GM12892 (cell line): ENCODE data around the gene SUSD4.

Experiments
- POLR2A ChIP-seq: IDR thresholded peaks from 2 replicates; pipeline ENCODE4 v1.6.1; 2011; ENCODE audit warnings: low read depth, low read length, control low read depth
- POLR2AphosphoS5 ChIP-seq: IDR thresholded peaks from 2 replicates; pipeline ENCODE4 v1.6.1; 2011; ENCODE audit warnings: low read depth, low read length, control low read depth
- TAF1 ChIP-seq: IDR thresholded peaks from 2 replicates; pipeline ENCODE4 v1.6.1; 2011; ENCODE audit warnings: low read depth, mild to moderate bottlenecking, control low read depth, low read length, borderline replicate concordance

- TF ChIP-seq POLR2AphosphoS5 (no peak), POLR2A (no peak), TAF1 (no peak)
Observed at GRCh38 chr1:223291796-223292195, 72.2 kb downstream of the SUSD4 start.
